Measurements from ENCODE around the gene HLA-DMB. TPM values are rescaled to one million over a fixed set of nuclear protein-coding genes. Genes with fewer than 3 reads are reported as not detected.
"Not testable (repeated sequence)": the region's sequence is repeated elsewhere in the genome, so short reads cannot be mapped to it uniquely, and the experiment has no call there.

HLA-DMB gene
- polyA plus RNA-seq, 6 donors from 2014 or later: 1,171 to 1,354 (median 1,198) TPM

DNA sequence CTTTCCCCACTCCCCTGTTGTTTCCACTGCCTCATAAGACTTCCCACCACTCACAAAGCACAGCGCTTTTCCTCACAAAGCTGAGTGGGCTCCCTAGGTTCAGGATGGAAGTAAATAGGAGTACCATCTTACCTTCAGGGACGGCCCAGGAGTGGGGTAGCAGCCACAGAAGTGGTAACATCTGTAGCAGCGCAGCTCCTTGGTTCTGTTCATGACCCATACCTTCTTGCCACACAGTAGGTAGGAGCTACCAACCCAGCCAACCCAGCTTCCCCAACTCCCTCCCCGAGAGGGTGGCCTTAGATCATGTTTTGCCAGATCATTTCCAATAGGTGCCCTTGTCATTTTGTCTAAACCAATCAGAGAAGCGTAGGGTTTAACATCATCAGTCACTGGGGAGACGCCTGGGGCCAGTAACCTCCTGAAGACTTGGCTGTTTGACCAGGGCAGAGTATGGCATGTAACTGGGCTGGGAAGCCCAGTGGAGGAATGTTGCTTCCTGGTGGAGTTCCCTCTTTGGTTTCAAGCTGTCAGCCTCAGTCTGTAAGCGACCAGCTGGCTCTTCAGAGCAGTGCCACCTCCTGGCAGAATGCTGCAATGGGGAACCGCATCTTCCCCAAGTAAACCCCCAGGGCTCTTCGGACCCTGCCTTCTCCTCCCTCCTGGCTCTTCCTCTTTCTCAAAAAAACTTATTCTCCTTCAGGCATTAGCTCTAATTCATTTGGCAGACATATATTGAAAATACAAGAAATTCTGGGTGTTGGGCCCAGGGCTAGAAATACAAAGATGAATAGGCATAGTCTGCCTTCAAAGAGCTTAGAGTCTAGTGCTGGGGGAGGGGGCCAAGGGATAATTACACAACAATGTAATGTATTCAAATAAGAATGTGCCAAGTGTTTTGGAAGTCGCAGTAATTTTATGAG, 12.2 kb upstream of the HLA-DMB start, which contains the start of gene HLA-DMA:
HLA-DMA (minus strand) TSS at position 281 of the 923 bp plus-strand sequence; CDS start at position 220, 61 bp downstream.
- no peaks in the 10 kb centered on the region for H3K9me3 Mint-ChIP-seq
- peak within 1 kb of the TSS; percentile 98 to 99 (median 99) for H3K27ac Mint-ChIP-seq
- peaks cover 22 to 32% of the 10 kb centered on the region in 2 donors for H3K36me3 Mint-ChIP-seq
- ATAC-seq (ENCODE audit: low read depth in 2 of 2) (peak; percentile 85 to 86), DNase-seq (peak; percentile 96)
- H3K27me3 Mint-ChIP-seq: no peaks in the 10 kb centered on the region
- peaks cover 80 to 90% (median 83%) of the 10 kb centered on the region in 3 donors for H3K4me1 Mint-ChIP-seq
- H3K4me3 Mint-ChIP-seq: peak within 1 kb of the TSS; percentile 97 to 100 (median 99)

GRCh38 chr6:32950449-32950848, 9.6 kb upstream of the HLA-DMB start:
- no peak for DNase-seq
- no peak for ATAC-seq (ENCODE audit: low read depth in 2 of 2)
- no peaks in the 10 kb centered on the region for H3K27me3 Mint-ChIP-seq
- H3K27ac Mint-ChIP-seq: peak overlapping the region; percentile 94 to 98 (median 96)
- H3K4me1 Mint-ChIP-seq: peaks cover 85 to 94% (median 86%) of the 10 kb centered on the region in 3 donors
- peak overlapping the region; percentile 97 to 100 (median 99) for H3K4me3 Mint-ChIP-seq
- peaks cover 23 to 28% of the 10 kb centered on the region in 2 donors for H3K36me3 Mint-ChIP-seq
- no peaks in the 10 kb centered on the region for H3K9me3 Mint-ChIP-seq

GRCh38 chr6:32950010-32950409, 9.2 kb upstream of the HLA-DMB start:
- Mint-ChIP-seq H3K27me3 (no peaks in the 10 kb centered on the region), H3K27ac (peak overlapping the region; percentile 94 to 98 (median 96)), H3K4me3 (peak overlapping the region; percentile 97 to 100 (median 99)), H3K9me3 (no peaks in the 10 kb centered on the region), H3K36me3 (peaks cover 23 to 28% of the 10 kb centered on the region in 2 donors), H3K4me1 (peaks cover 85 to 94% (median 86%) of the 10 kb centered on the region in 3 donors)
- DNase-seq (no peak), ATAC-seq (ENCODE audit: low read depth in 2 of 2) (no peak)

DNA sequence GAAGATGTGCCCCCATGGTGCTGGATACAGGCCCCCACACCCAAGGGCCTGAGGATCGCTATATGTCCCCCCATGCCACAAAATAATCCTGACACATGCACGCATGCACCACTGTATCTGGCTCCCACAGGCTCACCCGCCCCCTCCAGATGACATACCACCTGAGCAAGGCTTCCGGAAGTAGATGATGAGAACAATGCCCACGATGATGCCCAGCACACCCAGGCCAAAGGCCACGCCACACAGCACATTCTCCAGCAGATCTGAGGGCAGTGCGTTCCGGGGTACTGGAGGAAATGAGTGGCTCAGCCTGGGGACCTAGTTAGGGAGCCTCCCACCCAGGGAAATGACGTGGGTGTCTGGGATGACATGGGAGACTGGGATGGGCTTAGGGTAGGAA, 8.3 kb upstream of the HLA-DMB start:
- Mint-ChIP-seq H3K9me3 (no peaks in the 10 kb centered on the region), H3K4me1 (peaks cover 85 to 94% (median 88%) of the 10 kb centered on the region in 3 donors), H3K36me3 (peaks cover 23 to 28% of the 10 kb centered on the region in 2 donors), H3K4me3 (peak overlapping the region; percentile 97 to 100 (median 99)), H3K27ac (peak overlapping the region; percentile 94 to 99 (median 96)), H3K27me3 (no peaks in the 10 kb centered on the region)
- DNase-seq (no peak), ATAC-seq (ENCODE audit: low read depth in 2 of 2) (no peak)

DNA sequence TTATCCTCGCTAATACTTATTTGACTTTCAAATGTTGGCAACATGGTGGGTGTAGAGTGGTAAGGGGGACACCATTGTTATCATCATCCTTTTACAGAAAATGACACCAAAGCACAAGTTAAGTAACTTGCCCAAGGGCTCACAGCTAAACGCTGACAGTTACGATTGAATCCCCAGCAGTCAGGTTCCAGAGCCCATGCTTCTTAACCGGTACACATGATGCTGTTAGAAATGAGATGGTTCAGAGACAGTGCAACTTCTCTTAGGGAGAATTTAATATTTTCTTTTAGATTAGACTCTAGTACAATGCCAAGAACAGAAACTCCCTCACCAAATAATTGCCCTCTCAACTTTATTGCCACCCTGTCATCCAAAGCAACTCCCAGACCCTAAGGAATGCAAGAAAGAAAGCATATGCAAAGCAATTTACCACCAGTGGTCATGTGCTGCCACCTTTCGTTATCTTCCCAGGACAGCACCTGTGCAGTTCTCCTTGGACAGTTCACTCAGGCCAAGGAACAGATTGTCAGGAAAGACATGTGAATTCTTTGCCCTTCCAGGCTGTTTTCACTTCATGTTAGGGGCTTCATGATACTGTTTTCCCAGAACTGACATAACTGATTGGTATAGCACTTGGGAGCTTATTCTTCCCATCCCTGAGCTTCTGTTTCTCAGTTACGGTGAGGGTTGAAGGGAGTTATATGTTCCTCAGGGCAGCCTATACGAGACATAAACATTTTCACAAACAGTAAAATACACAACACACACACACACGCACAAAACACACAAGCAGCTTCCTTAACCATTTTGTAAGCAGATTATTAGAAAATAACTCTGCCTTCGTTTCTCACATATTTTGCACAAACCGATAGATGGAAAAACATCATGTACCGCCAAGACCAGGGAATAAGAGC, 7.0 kb upstream of the HLA-DMB start:
- H3K36me3 Mint-ChIP-seq: peaks cover 23 to 28% of the 10 kb centered on the region in 2 donors
- H3K9me3 Mint-ChIP-seq: no peaks in the 10 kb centered on the region
- DNase-seq: peak; percentile 42
- ATAC-seq (ENCODE audit: low read depth in 2 of 2): no peak
- H3K27me3 Mint-ChIP-seq: no peaks in the 10 kb centered on the region
- H3K27ac Mint-ChIP-seq: peak overlapping the region; percentile 86 to 99 (median 97)
- peak overlapping the region; percentile 85 to 100 (median 99) for H3K4me3 Mint-ChIP-seq
- peaks cover 86 to 93% (median 86%) of the 10 kb centered on the region in 3 donors for H3K4me1 Mint-ChIP-seq

DNA sequence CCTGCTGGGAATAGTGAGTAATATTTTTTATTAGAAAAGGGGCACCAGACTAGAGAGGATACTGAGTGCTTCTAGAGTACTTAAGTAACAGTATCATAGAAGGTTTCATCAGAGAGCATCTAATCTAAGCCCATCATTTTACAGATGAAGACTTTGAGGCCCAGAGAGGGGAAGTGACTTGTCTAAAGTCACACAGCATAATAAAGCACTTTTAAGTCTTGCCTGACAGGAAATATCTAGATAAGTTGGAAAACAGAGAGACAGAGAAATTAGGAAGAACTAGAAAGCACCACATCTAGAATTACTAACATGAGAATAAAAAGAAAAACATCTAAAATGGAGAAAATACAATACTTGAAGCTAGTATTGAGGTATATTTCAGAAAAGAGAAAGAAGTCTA, 6.1 kb upstream of the HLA-DMB start:
- no peaks in the 10 kb centered on the region for H3K27me3 Mint-ChIP-seq
- H3K4me1 Mint-ChIP-seq: peaks cover 87 to 96% (median 92%) of the 10 kb centered on the region in 3 donors
- H3K27ac Mint-ChIP-seq: peak overlapping the region; percentile 90 to 100 (median 98)
- peak overlapping the region; percentile 17 to 99 (median 98) for H3K4me3 Mint-ChIP-seq
- ATAC-seq (ENCODE audit: low read depth in 2 of 2): no peak
- H3K9me3 Mint-ChIP-seq: no peaks in the 10 kb centered on the region
- no peak for DNase-seq
- H3K36me3 Mint-ChIP-seq: peaks cover 23 to 28% of the 10 kb centered on the region in 2 donors

GRCh38 chr6:32945953-32946352, 5.1 kb upstream of the HLA-DMB start:
- H3K4me3 Mint-ChIP-seq: peak overlapping the region; percentile 96 to 100 (median 98)
- peaks cover 23 to 28% of the 10 kb centered on the region in 2 donors for H3K36me3 Mint-ChIP-seq
- H3K27ac Mint-ChIP-seq: peak overlapping the region; percentile 90 to 100 (median 99)
- H3K9me3 Mint-ChIP-seq: no peaks in the 10 kb centered on the region
- peaks cover 93 to 98% (median 97%) of the 10 kb centered on the region in 3 donors for H3K4me1 Mint-ChIP-seq
- DNase-seq: no peak
- no peak for ATAC-seq (ENCODE audit: low read depth in 2 of 2)
- no peaks in the 10 kb centered on the region for H3K27me3 Mint-ChIP-seq

- peaks cover 87 to 91% (median 90%) of the 10 kb centered on the region in 3 donors for H3K4me1 Mint-ChIP-seq
- H3K9me3 Mint-ChIP-seq: no peaks in the 10 kb centered on the region
- peak; percentile 45 to 53 for ATAC-seq (ENCODE audit: low read depth in 2 of 2)
- peak overlapping the region; percentile 98 to 100 (median 100) for H3K27ac Mint-ChIP-seq
- H3K36me3 Mint-ChIP-seq: peaks cover 20 to 23% of the 10 kb centered on the region in 2 donors
- DNase-seq: peak; percentile 87
- H3K4me3 Mint-ChIP-seq: peak overlapping the region; percentile 88 to 100 (median 97)
- H3K27me3 Mint-ChIP-seq: no peaks in the 10 kb centered on the region
These were observed 4.4 kb upstream of the HLA-DMB start for GRCh38 chr6:32945108-32945760.

GRCh38 chr6:32943864-32944649, 3.2 kb upstream of the HLA-DMB start:
- H3K9me3 Mint-ChIP-seq: no peaks in the 10 kb centered on the region
- ATAC-seq (ENCODE audit: low read depth in 2 of 2) (peak; percentile 56 to 59), DNase-seq (peak; percentile 90)
- peak overlapping the region; percentile 98 to 100 (median 100) for H3K27ac Mint-ChIP-seq
- H3K27me3 Mint-ChIP-seq: no peaks in the 10 kb centered on the region
- peaks cover 75 to 79% (median 78%) of the 10 kb centered on the region in 3 donors for H3K4me1 Mint-ChIP-seq
- peaks cover 11 to 19% of the 10 kb centered on the region in 2 donors for H3K36me3 Mint-ChIP-seq
- peak overlapping the region; percentile 88 to 100 (median 97) for H3K4me3 Mint-ChIP-seq

DNA sequence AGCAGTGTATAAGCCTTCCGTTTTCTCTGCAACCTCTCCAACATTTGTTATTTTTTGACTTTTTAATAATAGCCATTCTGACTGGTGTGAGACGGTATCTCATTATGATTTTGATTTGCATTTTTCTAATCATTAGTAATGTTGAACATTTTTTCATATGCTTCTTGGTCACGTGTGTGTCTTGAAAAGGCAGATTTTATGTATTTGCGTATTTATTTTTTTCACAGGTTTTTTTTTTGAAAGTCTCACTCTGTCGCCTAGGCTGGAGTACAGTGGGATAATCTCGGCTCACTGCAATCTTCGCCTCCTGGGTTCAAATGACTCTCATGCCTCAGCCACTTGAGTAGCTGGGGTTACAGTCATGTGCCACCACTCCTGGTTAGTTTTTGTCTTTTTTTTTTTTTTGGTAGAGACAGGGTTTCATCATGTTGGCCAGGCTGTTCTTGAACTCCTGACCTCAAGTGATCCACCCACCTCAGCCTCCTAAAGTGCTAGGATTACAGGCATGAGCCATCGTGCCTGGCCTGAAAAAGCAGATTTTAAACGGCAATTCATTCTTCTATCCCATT, 1.8 kb upstream of the HLA-DMB start:
- not testable (repeated sequence) for ATAC-seq (ENCODE audit: low read depth in 2 of 2); DNase-seq; H3K9me3 Mint-ChIP-seq; H3K27me3 Mint-ChIP-seq
- Mint-ChIP-seq H3K4me3 (peak overlapping the region; percentile 80 to 100 (median 96)), H3K27ac (peak overlapping the region; percentile 98 to 100 (median 100)), H3K4me1 (peaks cover 73 to 77% (median 76%) of the 10 kb centered on the region in 3 donors), H3K36me3 (peaks cover 13 to 19% of the 10 kb centered on the region in 2 donors)

GRCh38 chr6:32941214-32941768, 463 bp upstream of the HLA-DMB start:
- ATAC-seq (ENCODE audit: low read depth in 2 of 2) (peak; percentile 57), DNase-seq (peak; percentile 90)
- peaks cover 73 to 77% (median 75%) of the 10 kb centered on the region in 3 donors for H3K4me1 Mint-ChIP-seq
- H3K27me3 Mint-ChIP-seq: no peaks in the 10 kb centered on the region
- peak overlapping the region; percentile 96 to 100 (median 98) for H3K4me3 Mint-ChIP-seq
- H3K27ac Mint-ChIP-seq: peak overlapping the region; percentile 98 to 100 (median 100)
- H3K9me3 Mint-ChIP-seq: no peaks in the 10 kb centered on the region
- peaks cover 26 to 33% of the 10 kb centered on the region in 2 donors for H3K36me3 Mint-ChIP-seq
